Body of pancreas (tissue), 4 donors: ENCODE measurements around the gene MTCH2.
"Not testable (repeated sequence)": the region's sequence is repeated elsewhere in the genome, so short reads cannot be mapped to it uniquely, and the experiment has no call there.

Experiments used
- CTCF ChIP-seq, 7 experiments: fragments of 450-650 bp in 4 of 7; fragments of 200-600 bp in 3 of 7; sonication (generic) in 3 of 7; IDR thresholded peaks; one replicate each; pipeline ENCODE4 v1.5.1; 2016 to 2019; ENCODE audit warnings: antibody characterized with exemption in 7 of 7
- POLR2A ChIP-seq, 3 donors: fragments of 450-650 bp; IDR thresholded peaks; one replicate each; pipeline ENCODE4 v1.6.1; 2016; ENCODE audit warnings: antibody characterized with exemption in 3 of 3, mild to moderate bottlenecking in 2 of 3

DNA sequence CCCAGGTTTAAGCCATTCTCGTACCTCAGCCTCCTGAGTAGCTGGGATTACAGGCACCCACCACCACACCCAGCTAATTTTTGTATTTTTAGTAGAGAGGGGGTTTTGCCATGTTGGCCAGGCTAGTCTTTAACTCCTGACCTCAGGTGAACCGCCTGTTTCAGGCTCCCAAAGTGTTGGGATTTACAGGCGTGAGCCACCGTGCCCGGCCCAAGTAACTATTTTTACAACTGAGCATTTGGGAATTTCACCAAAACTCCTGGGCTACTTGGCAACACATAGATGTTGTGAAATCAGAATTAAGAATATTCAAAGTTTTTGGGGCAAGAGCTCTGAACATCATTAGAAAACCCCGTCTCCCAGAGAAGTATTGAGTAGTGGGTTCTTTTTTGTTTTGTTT, 1.9 kb downstream of the MTCH2 start:
- TF ChIP-seq CTCF, POLR2A (IDR thresholded peaks at IDR 0.05): not testable (repeated sequence)
